Fibroblast of lung (primary cell): ENCODE data around the gene TLN1.

Experiments used
- EZH2 ChIP-seq: IDR thresholded peaks from 2 replicates; pipeline ENCODE4 v1.5.1; 2012; ENCODE audit warnings: low read length, control low read depth, mild to moderate bottlenecking; ENCODE audit errors: missing control alignments
- TF ChIP-seq, protein P1 (sequence below), 2 donors: IDR thresholded peaks in 1 of 2; conservative IDR thresholded peaks in 1 of 2; 1 replicate in 1 of 2; 2 replicates in 1 of 2; pipeline ENCODE4 v1.5.1; 2011 to 2012; ENCODE audit warnings: low read length in 2 of 2, control low read depth in 1 of 2, inconsistent platforms in 1 of 2, low read depth in 1 of 2, mild to moderate bottlenecking in 1 of 2

DNA sequence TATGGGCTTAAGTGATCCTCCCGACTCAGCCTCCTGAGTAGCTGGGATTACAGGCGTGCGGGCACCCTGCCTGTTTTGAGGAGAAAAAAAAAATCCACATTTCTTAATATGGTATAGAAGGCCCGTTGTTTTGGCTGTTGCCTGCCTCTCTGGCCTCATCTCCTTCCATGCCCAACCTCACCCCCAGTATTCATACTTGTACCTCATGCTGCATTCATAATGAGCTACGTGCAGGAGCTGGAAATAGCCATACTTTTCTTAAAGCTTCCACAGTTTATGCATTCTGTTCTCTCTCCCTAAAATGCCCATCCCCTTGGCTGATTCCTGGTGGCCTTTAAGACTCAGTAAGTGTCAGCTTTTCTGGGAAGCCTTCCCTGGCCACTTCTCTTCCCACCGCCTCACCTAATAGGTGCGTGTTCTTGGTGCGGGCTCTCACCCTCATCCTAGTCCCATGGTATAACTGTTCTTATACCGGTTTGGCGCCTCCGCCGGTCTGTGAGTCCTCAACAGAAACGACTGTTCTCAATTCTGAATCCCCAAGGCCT, 40.2 kb downstream of the TLN1 start:
- TF ChIP-seq, protein P1, sequence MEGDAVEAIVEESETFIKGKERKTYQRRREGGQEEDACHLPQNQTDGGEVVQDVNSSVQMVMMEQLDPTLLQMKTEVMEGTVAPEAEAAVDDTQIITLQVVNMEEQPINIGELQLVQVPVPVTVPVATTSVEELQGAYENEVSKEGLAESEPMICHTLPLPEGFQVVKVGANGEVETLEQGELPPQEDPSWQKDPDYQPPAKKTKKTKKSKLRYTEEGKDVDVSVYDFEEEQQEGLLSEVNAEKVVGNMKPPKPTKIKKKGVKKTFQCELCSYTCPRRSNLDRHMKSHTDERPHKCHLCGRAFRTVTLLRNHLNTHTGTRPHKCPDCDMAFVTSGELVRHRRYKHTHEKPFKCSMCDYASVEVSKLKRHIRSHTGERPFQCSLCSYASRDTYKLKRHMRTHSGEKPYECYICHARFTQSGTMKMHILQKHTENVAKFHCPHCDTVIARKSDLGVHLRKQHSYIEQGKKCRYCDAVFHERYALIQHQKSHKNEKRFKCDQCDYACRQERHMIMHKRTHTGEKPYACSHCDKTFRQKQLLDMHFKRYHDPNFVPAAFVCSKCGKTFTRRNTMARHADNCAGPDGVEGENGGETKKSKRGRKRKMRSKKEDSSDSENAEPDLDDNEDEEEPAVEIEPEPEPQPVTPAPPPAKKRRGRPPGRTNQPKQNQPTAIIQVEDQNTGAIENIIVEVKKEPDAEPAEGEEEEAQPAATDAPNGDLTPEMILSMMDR (conservative IDR thresholded peaks at IDR 0.05 in 1 of 2, IDR thresholded peaks at IDR 0.05 in 1 of 2; ENCODE audit: low read depth in 1 of 2, low read length in 2 of 2) = no peak
- TF ChIP-seq EZH2 = no peak
